22Rv1 (cell line): ENCODE data around the gene SET.

Source experiments
- CTCF ChIP-seq: fragments of 450-650 bp; IDR thresholded peaks from 2 replicates; pipeline ENCODE4 v1.5.1; 2017; ENCODE audit warnings: mild to moderate bottlenecking
- ZFX ChIP-seq: fragments of 450-650 bp; IDR thresholded peaks from 2 replicates; pipeline ENCODE4 v1.6.1; 2017; ENCODE audit warnings: antibody characterized with exemption, borderline replicate concordance

GRCh38 chr9:128743421-128743820 is 54.4 kb downstream of the SET start:
- no peak for TF ChIP-seq CTCF
- TF ChIP-seq ZFX = no peak
